Gastroesophageal sphincter (tissue), 4 donors: Measurements from ENCODE around the gene NFASC. TPM values are rescaled to one million over a fixed set of nuclear protein-coding genes. Genes with fewer than 3 reads are reported as not detected.

Experiments
- ATAC-seq: fragments of 150-250 bp; one replicate; pipeline ENCODE4 v1.9.1; 2016; ENCODE audit warnings: mild to moderate bottlenecking, moderate library complexity
- H3K27ac ChIP-seq, 4 donors: fragments of 200-600 bp; sonication (generic) in 3 of 4; 1 replicate in 3 of 4; 2 replicates in 1 of 4; pipeline ENCODE4 v1.5.1; 2016 to 2019
- H3K27me3 ChIP-seq: fragments of 200-600 bp; sonication (generic); one replicate; pipeline ENCODE4 v1.5.1; 2019
- H3K36me3 ChIP-seq, 2 donors: fragments of 200-600 bp; sonication (generic); one replicate each; pipeline ENCODE4 v1.5.1; 2019; ENCODE audit warnings: control low read depth in 1 of 2
- H3K4me1 ChIP-seq, 3 donors: fragments of 200-600 bp; sonication (generic); 1 replicate in 2 of 3; 2 replicates in 1 of 3; pipeline ENCODE4 v1.5.1; 2016 to 2019; ENCODE audit warnings: control low read depth in 2 of 3
- H3K4me3 ChIP-seq, 2 donors: fragments of 200-600 bp; sonication (generic); one replicate each; pipeline ENCODE4 v1.5.1; 2019; ENCODE audit warnings: mild to moderate bottlenecking in 1 of 2, moderate library complexity in 1 of 2
- H3K9me3 ChIP-seq, 3 donors: fragments of 200-600 bp; sonication (generic); one replicate each; pipeline ENCODE4 v1.5.1; 2017 to 2019; ENCODE audit warnings: control low read depth in 2 of 3
- CTCF ChIP-seq, 4 experiments: fragments of 200-600 bp in 2 of 4; fragments of 450-650 bp in 2 of 4; sonication (generic) in 1 of 4; IDR thresholded peaks; one replicate each; pipeline ENCODE4 v1.5.1; 2017 to 2019; ENCODE audit warnings: antibody characterized with exemption in 4 of 4, mild to moderate bottlenecking in 2 of 4, moderate library complexity in 2 of 4
- EP300 ChIP-seq: sonication (generic); formaldehyde crosslinking; IDR thresholded peaks from one replicate; pipeline ENCODE4 v1.6.1; 2017; ENCODE audit warnings: antibody characterized with exemption, mild to moderate bottlenecking
- POLR2A ChIP-seq, 2 donors: fragments of 450-650 bp; IDR thresholded peaks; one replicate each; pipeline ENCODE4 v1.6.1; 2017; ENCODE audit warnings: antibody characterized with exemption in 2 of 2, mild to moderate bottlenecking in 2 of 2, moderate library complexity in 1 of 2
- POLR2AphosphoS5 ChIP-seq: sonication (generic); formaldehyde crosslinking; IDR thresholded peaks from one replicate; pipeline ENCODE4 v1.6.1; 2017; ENCODE audit warnings: antibody characterized with exemption
- WGBS, 2 donors: methylation state at CpG; one replicate each; pipeline ENCODE4 v1.1.5; 2018; ENCODE audit warnings: low coverage in 1 of 2; 5-methylcytosine and 5-hydroxymethylcytosine counted together
- total RNA-seq, 4 donors: library from RNA; depleted of rRNA; stranded (reverse); fragments of >200 nt; gene quantifications; one replicate each; pipeline ENCODE4 v1.1.0, GENCODE V29; 2016

NFASC gene
- total RNA-seq, 4 donors from 2014 or later, result 39.0 to 121 (median 54.5) TPM

- Histone ChIP-seq H3K4me1 (peaks cover 0 to 11% (median 0%) of the 10 kb centered on the region in 3 donors), H3K4me3 (no peak overlapping the region), H3K9me3 (no peaks in the 10 kb centered on the region), H3K27ac (no peak overlapping the region), H3K36me3 (no peaks in the 10 kb centered on the region), H3K27me3 (peaks cover 16% of the 10 kb centered on the region)
- no peak for TF ChIP-seq CTCF (IDR thresholded peaks at IDR 0.05)
- no peak for TF ChIP-seq POLR2AphosphoS5
- TF ChIP-seq EP300, result no peak
- TF ChIP-seq POLR2A (IDR thresholded peaks at IDR 0.05), result no peak
- WGBS, 2 donors, result 60 to 100% methylated on average over 1 to 6 of the region's 6 CpGs
- no peak for ATAC-seq
Observed at GRCh38 chr1:205056956-205057568, 186.4 kb downstream of the NFASC start.

GRCh38 chr1:205057808-205058575 lies 187.3 kb downstream of the NFASC start:
- Histone ChIP-seq H3K27ac (no peak overlapping the region), H3K4me1 (peaks cover 0 to 11% (median 0%) of the 10 kb centered on the region in 3 donors), H3K36me3 (no peaks in the 10 kb centered on the region), H3K4me3 (no peak overlapping the region), H3K27me3 (peaks cover 11% of the 10 kb centered on the region), H3K9me3 (no peaks in the 10 kb centered on the region)
- no peak for ATAC-seq
- 60 to 97% methylated on average over 1 to 5 of the region's 19 CpGs for WGBS, 2 donors
- TF ChIP-seq POLR2AphosphoS5, result no peak
- TF ChIP-seq CTCF (IDR thresholded peaks at IDR 0.05), result no peak

- ATAC-seq, result no peak
- Histone ChIP-seq H3K4me3 (no peak overlapping the region), H3K36me3 (no peaks in the 10 kb centered on the region), H3K27ac (no peak overlapping the region), H3K4me1 (peaks cover 0 to 11% (median 0%) of the 10 kb centered on the region in 3 donors), H3K27me3 (peaks cover 6% of the 10 kb centered on the region), H3K9me3 (no peaks in the 10 kb centered on the region)
- WGBS, 2 donors, result 93% methylated on average over 3 of the region's 12 CpGs; no CpG with 5 or more reads in 1 of the 2 donors
- TF ChIP-seq CTCF (IDR thresholded peaks at IDR 0.05) (no peak), POLR2A (IDR thresholded peaks at IDR 0.05) (no peak), POLR2AphosphoS5 (no peak), EP300 (no peak)
Observed at GRCh38 chr1:205058853-205059252, 188.2 kb downstream of the NFASC start.

- Histone ChIP-seq H3K9me3 (no peaks in the 10 kb centered on the region), H3K27ac (no peak overlapping the region), H3K4me3 (no peak overlapping the region), H3K27me3 (no peaks in the 10 kb centered on the region), H3K4me1 (peaks cover 0 to 11% (median 0%) of the 10 kb centered on the region in 3 donors), H3K36me3 (peaks cover 0 to 4% of the 10 kb centered on the region in 2 donors)
- TF ChIP-seq CTCF (IDR thresholded peaks at IDR 0.05) (no peak), POLR2A (IDR thresholded peaks at IDR 0.05) (no peak), EP300 (no peak), POLR2AphosphoS5 (no peak)
- no peak for ATAC-seq
- 80% methylated on average over 1 to 2 of the region's 6 CpGs for WGBS, 2 donors
Observed at GRCh38 chr1:205059660-205060059, 189.0 kb downstream of the NFASC start.

- no peak for ATAC-seq
- H3K4me3 ChIP-seq, result no peak overlapping the region
Observed at GRCh38 chr1:205060746-205061145, 190.1 kb downstream of the NFASC start.

More at GRCh38 chr1:205060746-205061145, 190.1 kb downstream of the NFASC start:
- Histone ChIP-seq H3K27me3 (no peaks in the 10 kb centered on the region), H3K4me1 (peaks cover 0 to 11% (median 0%) of the 10 kb centered on the region in 3 donors), H3K9me3 (no peaks in the 10 kb centered on the region), H3K27ac (no peak overlapping the region), H3K36me3 (peaks cover 0 to 6% of the 10 kb centered on the region in 2 donors)
- 80 to 84% methylated on average over 2 to 4 of the region's 10 CpGs for WGBS, 2 donors
- TF ChIP-seq POLR2AphosphoS5, result no peak
- TF ChIP-seq POLR2A (IDR thresholded peaks at IDR 0.05), result no peak
- TF ChIP-seq CTCF (IDR thresholded peaks at IDR 0.05), result no peak
- TF ChIP-seq EP300, result no peak
